Right renal pelvis (tissue), 4 donors: ENCODE results near the gene CLCN1. TPM values are rescaled to one million over a fixed set of nuclear protein-coding genes. Genes with fewer than 3 reads are reported as not detected.

ENCODE experiments used
- DNase-seq, 4 donors: peaks; one replicate each; pipeline ENCODE4 v3.0.0-alpha.2; 2013; ENCODE audit warnings: low read depth in 4 of 4, low spot score in 3 of 4, missing footprints in 1 of 4
- polyA plus RNA-seq, 4 donors: library from polyadenylated mRNA; unstranded; fragments of 120-200 nt; gene quantifications; one replicate each; pipeline ENCODE4 v1.2.1, GENCODE V29; 2013; ENCODE audit not compliant: insufficient read length in 4 of 4

The CLCN1 gene
- polyA plus RNA-seq, 4 donors: 0.11 to 0.21 (median 0.17) TPM

- DNase-seq: no peak
These were observed 78.9 kb downstream of the CLCN1 start for GRCh38 chr7:143394777-143395176.

- DNase-seq: no peak
These were observed 79.6 kb downstream of the CLCN1 start for GRCh38 chr7:143395187-143396149.

- no peak for DNase-seq
These were observed 80.3 kb downstream of the CLCN1 start for GRCh38 chr7:143396182-143396581.

GRCh38 chr7:143396625-143397556 is 81.0 kb downstream of the CLCN1 start:
- DNase-seq: no peak

- DNase-seq: no peak
These were observed 82.0 kb downstream of the CLCN1 start for GRCh38 chr7:143397710-143398530.

- no peak for DNase-seq
These were observed 82.7 kb downstream of the CLCN1 start for GRCh38 chr7:143398616-143399015.

GRCh38 chr7:143399151-143399550 is 83.2 kb downstream of the CLCN1 start:
- no peak for DNase-seq

- DNase-seq: no peak
These were observed 83.7 kb downstream of the CLCN1 start for GRCh38 chr7:143399642-143400041.

GRCh38 chr7:143401265-143401664 is 85.4 kb downstream of the CLCN1 start:
- DNase-seq: no peak

Other genes starting within 250 kb of the CLCN1 start
- gene PIP, start 184.0 kb upstream of the CLCN1 start, polyA plus RNA-seq: not detected
- not detected for gene TAS2R39, start 132.7 kb upstream of the CLCN1 start, polyA plus RNA-seq
- gene TAS2R40, start 94.1 kb upstream of the CLCN1 start, polyA plus RNA-seq: not detected
- gene GSTK1, start 52.7 kb upstream of the CLCN1 start, polyA plus RNA-seq: 100 to 1,000 TPM; 192 to 226 (median 217) TPM
- 10 to 100 TPM; 57.0 to 76.0 (median 60.8) TPM for gene TMEM139, start 31.2 kb upstream of the CLCN1 start, polyA plus RNA-seq
- 10 to 100 TPM; 46.6 to 57.5 (median 48.5) TPM for gene CASP2, start 27.8 kb upstream of the CLCN1 start, polyA plus RNA-seq
- 1 to 10 TPM; 2.1 to 3.0 (median 2.5) TPM for gene FAM131B, start 46.6 kb downstream of the CLCN1 start, polyA plus RNA-seq
- gene ZYX, start 65.2 kb downstream of the CLCN1 start, polyA plus RNA-seq: 100 to 1,000 TPM in 1 of 4 donors, 10 to 100 TPM in 3; 75.8 to 120 (median 89.8) TPM
- gene EPHA1, start 92.7 kb downstream of the CLCN1 start, polyA plus RNA-seq: 10 to 100 TPM; 16.5 to 22.5 (median 17.6) TPM
- gene TAS2R60, start 127.3 kb downstream of the CLCN1 start, polyA plus RNA-seq: not detected
- gene TAS2R41, start 161.8 kb downstream of the CLCN1 start, polyA plus RNA-seq: not detected